ENCODE measurements around the gene DDX3X. TPM values are rescaled to one million over a fixed set of nuclear protein-coding genes. Genes with fewer than 3 reads are reported as not detected.
"Not testable (repeated sequence)": the region's sequence is repeated elsewhere in the genome, so short reads cannot be mapped to it uniquely, and the experiment has no call there.

DDX3X gene
- polyA plus RNA-seq (2012; ENCODE audit: low read depth, missing spikeins), result 97.4 TPM

DNA sequence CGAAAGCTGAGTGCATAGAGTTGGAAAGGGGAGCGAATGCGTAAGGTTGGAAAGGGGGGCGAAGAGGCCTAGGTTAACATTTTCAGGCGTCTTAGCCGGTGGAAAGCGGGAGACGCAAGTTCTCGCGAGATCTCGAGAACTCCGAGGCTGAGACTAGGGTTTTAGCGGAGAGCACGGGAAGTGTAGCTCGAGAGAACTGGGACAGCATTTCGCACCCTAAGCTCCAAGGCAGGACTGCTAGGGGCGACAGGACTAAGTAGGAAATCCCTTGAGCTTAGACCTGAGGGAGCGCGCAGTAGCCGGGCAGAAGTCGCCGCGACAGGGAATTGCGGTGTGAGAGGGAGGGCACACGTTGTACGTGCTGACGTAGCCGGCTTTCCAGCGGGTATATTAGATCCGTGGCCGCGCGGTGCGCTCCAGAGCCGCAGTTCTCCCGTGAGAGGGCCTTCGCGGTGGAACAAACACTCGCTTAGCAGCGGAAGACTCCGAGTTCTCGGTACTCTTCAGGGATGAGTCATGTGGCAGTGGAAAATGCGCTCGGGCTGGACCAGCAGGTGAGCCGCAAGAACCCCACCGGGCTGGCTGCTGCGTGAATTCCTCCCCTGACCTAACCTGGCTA, at the start of gene DDX3X:
Gene DDX3X (plus strand): TSS at position 419 of the 619 bp plus-strand sequence. CDS start 91 bp downstream, at position 510.
- FAIRE-seq, result peak; percentile 99
- DNase-seq (ENCODE audit: insufficient read length, low spot score), result peak; percentile 30
- TF ChIP-seq POLR2A (IDR thresholded peaks at IDR 0.05; ENCODE audit: low read depth, low read length) (peak; percentile 99), POLR2AphosphoS5 (IDR thresholded peaks at IDR 0.05; ENCODE audit: low read depth, low read length) (peak; percentile 100), POU2F2 (IDR thresholded peaks at IDR 0.05; ENCODE audit: low read depth, low read length) (peak; percentile 90), SPI1 (IDR thresholded peaks at IDR 0.05; ENCODE audit: low read depth, low read length) (no peak), PAX5 (IDR thresholded peaks at IDR 0.05; ENCODE audit: insufficient read depth, low read length, severe bottlenecking) (no peak), TAF1 (IDR thresholded peaks at IDR 0.05; ENCODE audit: low read depth, low read length) (peak; percentile 94)

- not testable (repeated sequence) for DNase-seq (ENCODE audit: insufficient read length, low spot score); FAIRE-seq
These were observed 48.0 kb upstream of the DDX3X start for GRCh38 chrX:41285928-41286327.

DNA sequence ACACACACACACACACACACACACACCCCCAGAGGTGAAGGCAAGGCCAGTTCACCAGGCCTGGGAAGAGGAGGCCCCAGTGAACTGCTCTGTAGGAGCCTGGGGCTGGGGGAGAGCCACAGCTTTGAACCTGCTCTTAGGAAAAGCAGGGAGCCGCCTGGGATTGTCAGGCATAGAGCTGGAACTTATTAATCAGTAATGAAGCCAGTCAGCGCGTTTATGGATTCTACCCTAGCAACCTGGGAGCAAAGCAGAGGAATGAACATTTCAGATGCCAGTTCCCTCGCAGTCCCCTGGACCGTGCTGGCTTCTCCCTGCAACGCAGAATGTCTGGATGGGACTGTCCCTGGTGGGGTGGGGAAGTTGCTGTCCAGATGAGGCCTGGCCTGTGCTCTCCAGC, 45.3 kb upstream of the DDX3X start:
- FAIRE-seq (no peak), DNase-seq (ENCODE audit: insufficient read length, low spot score) (no peak)
- no peak for TF ChIP-seq POLR2A (IDR thresholded peaks at IDR 0.05; ENCODE audit: low read depth, low read length)
- TF ChIP-seq POU2F2 (IDR thresholded peaks at IDR 0.05; ENCODE audit: low read depth, low read length), result no peak

GRCh38 chrX:41289095-41289494, 44.9 kb upstream of the DDX3X start:
- no peak for FAIRE-seq
- TF ChIP-seq PAX5 (IDR thresholded peaks at IDR 0.05; ENCODE audit: insufficient read depth, low read length, severe bottlenecking) (no peak), POLR2AphosphoS5 (IDR thresholded peaks at IDR 0.05; ENCODE audit: low read depth, low read length) (no peak), POU2F2 (IDR thresholded peaks at IDR 0.05; ENCODE audit: low read depth, low read length) (no peak), TAF1 (IDR thresholded peaks at IDR 0.05; ENCODE audit: low read depth, low read length) (no peak), POLR2A (IDR thresholded peaks at IDR 0.05; ENCODE audit: low read depth, low read length) (no peak), SPI1 (IDR thresholded peaks at IDR 0.05; ENCODE audit: low read depth, low read length) (no peak)
- no peak for DNase-seq (ENCODE audit: insufficient read length, low spot score)

- FAIRE-seq (no peak), DNase-seq (ENCODE audit: insufficient read length, low spot score) (no peak)
- no peak for TF ChIP-seq POU2F2 (IDR thresholded peaks at IDR 0.05; ENCODE audit: low read depth, low read length)
- TF ChIP-seq TAF1 (IDR thresholded peaks at IDR 0.05; ENCODE audit: low read depth, low read length), result no peak
- TF ChIP-seq SPI1 (IDR thresholded peaks at IDR 0.05; ENCODE audit: low read depth, low read length), result no peak
- TF ChIP-seq POLR2A (IDR thresholded peaks at IDR 0.05; ENCODE audit: low read depth, low read length), result no peak
- no peak for TF ChIP-seq PAX5 (IDR thresholded peaks at IDR 0.05; ENCODE audit: insufficient read depth, low read length, severe bottlenecking)
- no peak for TF ChIP-seq POLR2AphosphoS5 (IDR thresholded peaks at IDR 0.05; ENCODE audit: low read depth, low read length)
These were observed 42.7 kb upstream of the DDX3X start for GRCh38 chrX:41291309-41291708.

DNA sequence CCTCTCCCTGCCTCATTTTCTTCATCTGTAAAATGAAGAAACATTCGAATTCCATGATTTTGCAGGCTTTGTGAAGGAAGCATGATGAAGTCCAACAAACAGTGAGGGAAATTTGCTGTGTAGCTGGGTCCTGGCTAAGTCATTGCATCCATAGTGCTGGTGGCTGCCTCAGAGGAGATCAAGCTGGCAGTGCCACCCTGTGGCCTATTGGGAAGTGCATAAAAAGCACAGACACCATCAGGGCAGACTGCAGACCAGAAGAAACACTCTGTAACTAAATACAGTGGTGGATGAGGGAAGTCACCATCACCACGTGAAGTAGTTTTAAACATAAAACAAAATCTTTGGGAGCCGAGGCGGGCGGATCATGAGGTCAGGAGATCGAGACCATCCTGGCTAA, 40.7 kb upstream of the DDX3X start:
- no peak for FAIRE-seq
- TF ChIP-seq POU2F2 (IDR thresholded peaks at IDR 0.05; ENCODE audit: low read depth, low read length), result no peak
- TF ChIP-seq POLR2AphosphoS5 (IDR thresholded peaks at IDR 0.05; ENCODE audit: low read depth, low read length), result no peak
- no peak for TF ChIP-seq POLR2A (IDR thresholded peaks at IDR 0.05; ENCODE audit: low read depth, low read length)
- TF ChIP-seq PAX5 (IDR thresholded peaks at IDR 0.05; ENCODE audit: insufficient read depth, low read length, severe bottlenecking), result no peak
- no peak for TF ChIP-seq SPI1 (IDR thresholded peaks at IDR 0.05; ENCODE audit: low read depth, low read length)
- no peak for TF ChIP-seq TAF1 (IDR thresholded peaks at IDR 0.05; ENCODE audit: low read depth, low read length)
- DNase-seq (ENCODE audit: insufficient read length, low spot score), result no peak

DNA sequence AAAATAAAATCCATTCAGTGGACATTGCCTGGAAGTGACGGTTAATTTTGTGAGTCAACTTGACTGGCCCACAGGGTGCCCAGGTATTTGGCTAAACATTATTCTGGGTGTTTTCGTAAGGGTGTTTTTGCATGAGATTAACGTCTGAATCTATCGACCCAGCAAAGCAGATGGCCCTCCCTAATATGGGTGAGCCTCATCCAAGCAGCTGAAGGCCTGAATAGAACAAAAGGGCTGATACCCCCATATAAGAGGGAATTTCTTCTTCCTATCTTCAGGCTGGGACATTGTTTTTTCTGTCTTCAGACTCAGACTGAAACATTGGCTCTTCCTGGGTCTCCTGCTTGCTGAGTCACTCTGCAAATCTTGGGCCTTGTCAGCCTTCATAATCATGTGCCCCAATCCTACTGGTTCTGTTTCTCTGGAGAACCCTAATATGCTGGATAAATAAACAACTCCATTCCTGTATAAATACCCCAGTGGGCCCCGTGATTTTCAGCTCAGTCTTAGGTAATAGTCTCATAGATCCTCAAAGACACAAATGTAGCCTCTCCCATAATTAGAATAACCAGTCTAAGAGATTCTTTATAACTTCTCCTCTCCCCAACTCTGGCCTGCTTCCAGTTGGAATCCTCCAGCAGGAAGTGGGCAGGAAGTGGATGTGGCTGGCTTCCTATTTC, 33.1 kb upstream of the DDX3X start:
- no peak for TF ChIP-seq POU2F2 (IDR thresholded peaks at IDR 0.05; ENCODE audit: low read depth, low read length)
- no peak for TF ChIP-seq PAX5 (IDR thresholded peaks at IDR 0.05; ENCODE audit: insufficient read depth, low read length, severe bottlenecking)
- FAIRE-seq (no peak), DNase-seq (ENCODE audit: insufficient read length, low spot score) (no peak)

GRCh38 chrX:41301438-41301824, 32.5 kb upstream of the DDX3X start:
- no peak for FAIRE-seq
- no peak for TF ChIP-seq TAF1 (IDR thresholded peaks at IDR 0.05; ENCODE audit: low read depth, low read length)
- no peak for TF ChIP-seq SPI1 (IDR thresholded peaks at IDR 0.05; ENCODE audit: low read depth, low read length)
- no peak for TF ChIP-seq POLR2A (IDR thresholded peaks at IDR 0.05; ENCODE audit: low read depth, low read length)
- no peak for TF ChIP-seq POU2F2 (IDR thresholded peaks at IDR 0.05; ENCODE audit: low read depth, low read length)
- no peak for DNase-seq (ENCODE audit: insufficient read length, low spot score)

DNA sequence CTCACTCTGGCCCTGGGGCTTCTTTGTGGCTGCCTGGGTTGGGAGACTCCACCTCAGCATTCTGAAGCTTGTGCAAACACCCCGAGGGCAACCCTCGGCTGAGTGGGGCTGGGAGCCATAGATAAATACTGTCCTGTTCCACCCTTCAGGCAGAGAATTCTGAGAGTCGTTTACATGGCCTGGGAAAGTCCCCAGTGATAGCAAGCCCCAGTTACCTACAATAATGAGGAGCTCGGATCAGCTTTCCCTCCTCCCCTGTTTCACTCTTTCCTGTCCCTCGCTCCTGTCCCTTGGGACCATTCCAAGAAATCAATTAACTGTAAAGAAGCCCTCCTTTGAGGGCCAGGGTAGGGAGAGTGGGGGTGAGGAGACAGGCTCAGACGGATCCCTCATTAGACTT, 31.6 kb upstream of the DDX3X start:
- FAIRE-seq, result no peak
- TF ChIP-seq POLR2A (IDR thresholded peaks at IDR 0.05; ENCODE audit: low read depth, low read length), result no peak
- no peak for TF ChIP-seq SPI1 (IDR thresholded peaks at IDR 0.05; ENCODE audit: low read depth, low read length)
- no peak for TF ChIP-seq POU2F2 (IDR thresholded peaks at IDR 0.05; ENCODE audit: low read depth, low read length)
- TF ChIP-seq TAF1 (IDR thresholded peaks at IDR 0.05; ENCODE audit: low read depth, low read length), result no peak
- no peak for TF ChIP-seq PAX5 (IDR thresholded peaks at IDR 0.05; ENCODE audit: insufficient read depth, low read length, severe bottlenecking)
- TF ChIP-seq POLR2AphosphoS5 (IDR thresholded peaks at IDR 0.05; ENCODE audit: low read depth, low read length), result no peak
- DNase-seq (ENCODE audit: insufficient read length, low spot score), result no peak

DNA sequence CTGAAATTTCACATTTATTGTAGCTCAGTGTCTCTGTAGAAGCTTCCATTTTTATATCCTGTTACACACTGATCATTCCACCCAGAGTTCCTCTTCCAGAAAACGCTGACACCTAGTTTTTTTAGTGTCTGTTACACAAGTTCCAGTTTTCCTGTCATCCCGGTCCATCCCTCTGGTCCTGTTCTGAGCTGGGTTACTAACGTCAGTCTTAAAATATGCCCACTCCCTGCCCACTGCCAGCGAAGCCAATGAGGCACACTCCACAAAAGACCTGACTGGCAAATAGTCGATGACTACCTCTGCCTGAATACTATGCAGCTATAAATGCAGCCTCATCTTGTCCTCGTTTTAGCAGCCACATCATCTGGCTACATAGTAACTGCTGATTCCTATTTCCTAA, 30.9 kb upstream of the DDX3X start:
- no peak for FAIRE-seq
- DNase-seq (ENCODE audit: insufficient read length, low spot score), result no peak
- no peak for TF ChIP-seq SPI1 (IDR thresholded peaks at IDR 0.05; ENCODE audit: low read depth, low read length)
- no peak for TF ChIP-seq TAF1 (IDR thresholded peaks at IDR 0.05; ENCODE audit: low read depth, low read length)
- TF ChIP-seq POLR2A (IDR thresholded peaks at IDR 0.05; ENCODE audit: low read depth, low read length), result no peak
- TF ChIP-seq PAX5 (IDR thresholded peaks at IDR 0.05; ENCODE audit: insufficient read depth, low read length, severe bottlenecking), result no peak
- no peak for TF ChIP-seq POLR2AphosphoS5 (IDR thresholded peaks at IDR 0.05; ENCODE audit: low read depth, low read length)
- TF ChIP-seq POU2F2 (IDR thresholded peaks at IDR 0.05; ENCODE audit: low read depth, low read length), result no peak

Measured in GM12891 (cell line).